Neural crest cell (in vitro differentiated cells): ENCODE results near the gene MS4A4A. TPM values are rescaled to one million over a fixed set of nuclear protein-coding genes. Genes with fewer than 3 reads are reported as not detected.

ENCODE experiments used
- DNase-seq: peaks from one replicate; pipeline ENCODE4 v3.0.0; 2021; ENCODE audit warnings: low read depth, mixed read lengths, low spot score
- H3K27ac Mint-ChIP-seq: one replicate; pipeline ENCODE4 v1.8.0; 2021; ENCODE audit warnings: mild to moderate bottlenecking, mixed read lengths; ENCODE audit not compliant: unreplicated experiment
- H3K27me3 Mint-ChIP-seq: 2 replicates; pipeline ENCODE4 v1.8.0; 2021; ENCODE audit warnings: low read depth, mild to moderate bottlenecking, mixed read lengths
- H3K36me3 Mint-ChIP-seq: 2 replicates; pipeline ENCODE4 v1.8.0; 2021; ENCODE audit warnings: low read depth, mild to moderate bottlenecking, mixed read lengths
- H3K4me1 Mint-ChIP-seq: 2 replicates; pipeline ENCODE4 v1.8.0; 2021; ENCODE audit warnings: mixed read lengths
- H3K4me3 Mint-ChIP-seq: one replicate; pipeline ENCODE4 v1.8.0; 2021; ENCODE audit warnings: mild to moderate bottlenecking, mixed read lengths
- H3K9me3 Mint-ChIP-seq: 2 replicates; pipeline ENCODE4 v1.8.0; 2021; ENCODE audit warnings: mixed read lengths
- CTCF ChIP-seq: fragments of 200-600 bp; sonication (generic); conservative IDR thresholded peaks from 2 replicates; pipeline ENCODE4 v1.5.0; 2021; ENCODE audit warnings: antibody characterized with exemption, mild to moderate bottlenecking
- total RNA-seq: library from RNA; stranded (reverse); gene quantifications from 2 replicates; pipeline ENCODE4 v1.2.1, GENCODE V29; 2021

MS4A4A gene
- total RNA-seq, 1 donor from 2014 or later: not detected

GRCh38 chr11:60307507-60308195 lies 27.2 kb downstream of the MS4A4A start:
- TF ChIP-seq CTCF: no peak
- no peak overlapping the region for H3K27ac Mint-ChIP-seq
- peaks cover 5% of the 10 kb centered on the region for H3K9me3 Mint-ChIP-seq
- no peak overlapping the region for H3K4me3 Mint-ChIP-seq
- no peaks in the 10 kb centered on the region for H3K36me3 Mint-ChIP-seq
- H3K4me1 Mint-ChIP-seq: peaks cover 7% of the 10 kb centered on the region
- DNase-seq: no peak
- no peaks in the 10 kb centered on the region for H3K27me3 Mint-ChIP-seq

GRCh38 chr11:60310407-60310998 lies 30.0 kb downstream of the MS4A4A start:
- no peak for DNase-seq
- no peaks in the 10 kb centered on the region for H3K36me3 Mint-ChIP-seq
- H3K9me3 Mint-ChIP-seq: peaks cover 5% of the 10 kb centered on the region
- H3K4me1 Mint-ChIP-seq: peaks cover 15% of the 10 kb centered on the region
- H3K4me3 Mint-ChIP-seq: no peak overlapping the region
- H3K27ac Mint-ChIP-seq: no peak overlapping the region
- no peaks in the 10 kb centered on the region for H3K27me3 Mint-ChIP-seq
- TF ChIP-seq CTCF: no peak

GRCh38 chr11:60314635-60315321 lies 34.3 kb downstream of the MS4A4A start:
- Mint-ChIP-seq H3K27ac (no peak overlapping the region), H3K27me3 (no peaks in the 10 kb centered on the region), H3K9me3 (peaks cover 10% of the 10 kb centered on the region), H3K4me3 (no peak overlapping the region), H3K4me1 (peaks cover 19% of the 10 kb centered on the region), H3K36me3 (peaks cover 2% of the 10 kb centered on the region)
- no peak for DNase-seq
- TF ChIP-seq CTCF: no peak

- no peak for DNase-seq
- no peak overlapping the region for H3K27ac Mint-ChIP-seq
- H3K4me1 Mint-ChIP-seq: peaks cover 12% of the 10 kb centered on the region
- no peaks in the 10 kb centered on the region for H3K27me3 Mint-ChIP-seq
- no peak for TF ChIP-seq CTCF
- H3K4me3 Mint-ChIP-seq: no peak overlapping the region
- H3K36me3 Mint-ChIP-seq: peaks cover 3% of the 10 kb centered on the region
- H3K9me3 Mint-ChIP-seq: peaks cover 10% of the 10 kb centered on the region
These were observed 35.4 kb downstream of the MS4A4A start for GRCh38 chr11:60315871-60316270.

DNA sequence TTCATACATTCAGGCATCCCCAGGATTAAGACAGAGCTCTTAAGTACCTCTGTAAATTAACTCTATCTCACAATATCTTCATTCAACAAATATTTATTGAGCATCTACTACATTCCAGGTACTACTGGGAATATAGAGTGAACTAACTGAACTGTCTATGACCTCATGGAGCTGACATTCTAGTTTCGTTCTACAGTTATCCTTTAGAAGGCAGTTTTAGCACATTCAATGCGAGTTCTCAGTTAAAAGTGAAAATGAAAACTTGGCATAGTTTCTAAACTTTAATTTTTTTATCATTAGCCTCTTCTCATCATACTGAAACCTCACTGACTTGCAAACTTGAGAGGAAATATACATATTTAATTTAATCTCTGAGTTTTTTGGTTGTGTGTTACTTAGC lies 35.9 kb downstream of the MS4A4A start:
- no peak for DNase-seq
- H3K27ac Mint-ChIP-seq: no peak overlapping the region
- H3K4me3 Mint-ChIP-seq: no peak overlapping the region

More for the DNA sequence above, 35.9 kb downstream of the MS4A4A start:
- Mint-ChIP-seq H3K36me3 (peaks cover 3% of the 10 kb centered on the region), H3K9me3 (peaks cover 10% of the 10 kb centered on the region), H3K4me1 (peaks cover 12% of the 10 kb centered on the region), H3K27me3 (no peaks in the 10 kb centered on the region)
- no peak for TF ChIP-seq CTCF
